ENCODE results near the gene KRR1.
"Not testable (repeated sequence)": the region's sequence is repeated elsewhere in the genome, so short reads cannot be mapped to it uniquely, and the experiment has no call there.

The KRR1 gene

GRCh38 chr12:75447691-75448393, 63.6 kb downstream of the KRR1 start:
- Histone ChIP-seq H3K4me1 (ENCODE audit: control insufficient read depth, insufficient read depth, low read length, poor library complexity, severe bottlenecking) (peaks cover 4% of the 10 kb centered on the region), H3K9me3 (ENCODE audit: control insufficient read depth, low read length) (no peaks in the 10 kb centered on the region), H3K4me3 (ENCODE audit: extremely low read depth, insufficient read depth, low read length, poor library complexity, severe bottlenecking) (no peak overlapping the region), H3K27ac (ENCODE audit: low read depth, low read length, severe bottlenecking) (no peak overlapping the region), H3K36me3 (ENCODE audit: control insufficient read depth, insufficient read depth, low read length) (no peaks in the 10 kb centered on the region)
- WGBS, 2 experiments (ENCODE audit: insufficient coverage in 2 of 2), result 75 to 82% methylated on average over 1 to 2 of the region's 4 CpGs

GRCh38 chr12:75446857-75447256, 64.6 kb downstream of the KRR1 start:
- Histone ChIP-seq H3K4me3 (ENCODE audit: extremely low read depth, insufficient read depth, low read length, poor library complexity, severe bottlenecking) (no peak overlapping the region), H3K9me3 (ENCODE audit: control insufficient read depth, low read length) (no peaks in the 10 kb centered on the region), H3K4me1 (ENCODE audit: control insufficient read depth, insufficient read depth, low read length, poor library complexity, severe bottlenecking) (peaks cover 4% of the 10 kb centered on the region), H3K27ac (ENCODE audit: low read depth, low read length, severe bottlenecking) (no peak overlapping the region), H3K36me3 (ENCODE audit: control insufficient read depth, insufficient read depth, low read length) (no peaks in the 10 kb centered on the region)

GRCh38 chr12:75445137-75445507, 66.3 kb downstream of the KRR1 start:
- not testable (repeated sequence) for H3K36me3 ChIP-seq (ENCODE audit: control insufficient read depth, insufficient read depth, low read length); H3K27ac ChIP-seq (ENCODE audit: low read depth, low read length, severe bottlenecking); H3K9me3 ChIP-seq (ENCODE audit: control insufficient read depth, low read length); H3K4me3 ChIP-seq (ENCODE audit: extremely low read depth, insufficient read depth, low read length, poor library complexity, severe bottlenecking); H3K4me1 ChIP-seq (ENCODE audit: control insufficient read depth, insufficient read depth, low read length, poor library complexity, severe bottlenecking)
- 90 to 94% methylated on average over 5 to 7 of the region's 7 CpGs for WGBS, 2 experiments (ENCODE audit: insufficient coverage in 2 of 2)

- peaks cover 4% of the 10 kb centered on the region for H3K4me1 ChIP-seq (ENCODE audit: control insufficient read depth, insufficient read depth, low read length, poor library complexity, severe bottlenecking)
- 91 to 92% methylated on average over 2 to 5 of the region's 6 CpGs for WGBS, 2 experiments (ENCODE audit: insufficient coverage in 2 of 2)
- no peaks in the 10 kb centered on the region for H3K9me3 ChIP-seq (ENCODE audit: control insufficient read depth, low read length)
- H3K4me3 ChIP-seq (ENCODE audit: extremely low read depth, insufficient read depth, low read length, poor library complexity, severe bottlenecking), result no peak overlapping the region
- H3K27ac ChIP-seq (ENCODE audit: low read depth, low read length, severe bottlenecking), result no peak overlapping the region
- no peaks in the 10 kb centered on the region for H3K36me3 ChIP-seq (ENCODE audit: control insufficient read depth, insufficient read depth, low read length)
Observed at GRCh38 chr12:75444429-75445136, 66.8 kb downstream of the KRR1 start.

- Histone ChIP-seq H3K4me1 (ENCODE audit: control insufficient read depth, insufficient read depth, low read length, poor library complexity, severe bottlenecking) (peaks cover 4% of the 10 kb centered on the region), H3K36me3 (ENCODE audit: control insufficient read depth, insufficient read depth, low read length) (no peaks in the 10 kb centered on the region), H3K27ac (ENCODE audit: low read depth, low read length, severe bottlenecking) (no peak overlapping the region), H3K4me3 (ENCODE audit: extremely low read depth, insufficient read depth, low read length, poor library complexity, severe bottlenecking) (no peak overlapping the region), H3K9me3 (ENCODE audit: control insufficient read depth, low read length) (no peaks in the 10 kb centered on the region)
- no CpG with 5 or more reads among the region's 3 CpGs for WGBS, 2 experiments (ENCODE audit: insufficient coverage in 2 of 2)
Observed at GRCh38 chr12:75443709-75444108, 67.7 kb downstream of the KRR1 start.

DNA sequence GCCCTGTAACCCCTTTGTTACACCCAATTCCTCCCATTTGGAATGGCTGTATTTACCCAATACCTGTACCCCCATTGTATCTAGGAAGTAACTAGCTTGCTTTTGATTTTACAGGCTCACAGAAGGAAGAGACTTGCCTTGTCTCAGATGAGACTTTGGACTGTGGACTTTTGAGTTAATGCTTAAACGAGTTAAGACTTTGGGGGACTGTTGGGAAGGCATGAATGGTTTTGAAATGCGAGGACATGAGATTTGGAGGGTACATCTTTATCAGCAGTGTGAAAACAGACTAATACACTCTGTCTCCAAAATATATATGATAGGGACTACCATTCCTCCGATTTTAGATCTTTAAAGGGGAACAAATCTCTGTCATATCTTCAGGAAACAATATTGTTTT, 69.0 kb downstream of the KRR1 start:
- not testable (repeated sequence) for H3K4me3 ChIP-seq (ENCODE audit: extremely low read depth, insufficient read depth, low read length, poor library complexity, severe bottlenecking); H3K27ac ChIP-seq (ENCODE audit: low read depth, low read length, severe bottlenecking)
- WGBS, 2 experiments (ENCODE audit: insufficient coverage in 2 of 2), result no CpG with 5 or more reads among the region's 3 CpGs

GRCh38 chr12:75441687-75442449, 69.5 kb downstream of the KRR1 start:
- not testable (repeated sequence) for H3K36me3 ChIP-seq (ENCODE audit: control insufficient read depth, insufficient read depth, low read length); H3K27ac ChIP-seq (ENCODE audit: low read depth, low read length, severe bottlenecking); H3K9me3 ChIP-seq (ENCODE audit: control insufficient read depth, low read length); H3K4me3 ChIP-seq (ENCODE audit: extremely low read depth, insufficient read depth, low read length, poor library complexity, severe bottlenecking); H3K4me1 ChIP-seq (ENCODE audit: control insufficient read depth, insufficient read depth, low read length, poor library complexity, severe bottlenecking)
- WGBS, 2 experiments (ENCODE audit: insufficient coverage in 2 of 2), result 88 to 89% methylated on average over 4 of the region's 4 CpGs

More for the DNA sequence above, 69.0 kb downstream of the KRR1 start:
- H3K4me1 ChIP-seq (ENCODE audit: control insufficient read depth, insufficient read depth, low read length, poor library complexity, severe bottlenecking); H3K9me3 ChIP-seq (ENCODE audit: control insufficient read depth, low read length); H3K36me3 ChIP-seq (ENCODE audit: control insufficient read depth, insufficient read depth, low read length): not testable (repeated sequence)
